ENCODE measurements around the gene FAM50B. TPM values are rescaled to one million over a fixed set of nuclear protein-coding genes. Genes with fewer than 3 reads are reported as not detected.
A peak's percentile ranks its signal among the peaks of the same experiment; 100 is the strongest.

Gene FAM50B
- total and polyA plus RNA-seq, 2 of the 13 experiments (the other 11 are each of a cell fraction or from before 2014, with no cell fraction given), result 0.05 TPM; not detected in 1

DNA sequence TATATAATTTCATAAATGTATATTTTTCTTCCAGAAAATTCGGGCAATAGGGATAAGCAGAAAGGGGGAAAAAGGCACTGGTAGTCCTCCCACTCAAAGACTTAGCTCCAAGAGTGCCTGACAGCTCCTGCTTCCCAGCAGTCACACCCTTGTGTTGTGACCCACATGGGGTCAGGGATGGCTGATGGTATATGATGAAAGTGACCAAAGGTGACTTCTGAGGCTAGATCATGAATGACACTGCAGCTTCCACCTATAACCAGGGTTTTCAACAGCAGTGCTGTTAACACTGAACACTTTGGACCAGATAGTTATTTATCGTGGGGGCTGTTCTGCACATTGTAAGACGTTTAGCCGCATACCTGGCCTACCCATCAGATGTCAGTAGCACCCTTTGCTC, 22.3 kb downstream of the FAM50B start (continued):
- no peak for TF ChIP-seq HIVEP1 (CRISPR knock-in tag; IDR thresholded peaks at IDR 0.05)
- no peak for TF ChIP-seq ZNF382 (CRISPR knock-in tag; IDR thresholded peaks at IDR 0.05; ENCODE audit: borderline replicate concordance)
- TF ChIP-seq ZNF713 (CRISPR knock-in tag; IDR thresholded peaks at IDR 0.05), result no peak
- no peak for TF ChIP-seq ZNF343 (CRISPR knock-in tag; IDR thresholded peaks at IDR 0.05)
- TF ChIP-seq SMAD1 (CRISPR knock-in tag; IDR thresholded peaks at IDR 0.05; ENCODE audit: borderline replicate concordance, low read depth), result no peak
- no peak for TF ChIP-seq MYNN (CRISPR knock-in tag; IDR thresholded peaks at IDR 0.05; ENCODE audit: low read depth)
- peak in 1 of 2 experiments; percentile 55; a peak in 2 of 4 replicates for TF ChIP-seq EP300 (IDR thresholded peaks at IDR 0.05; ENCODE audit: low read depth in 2 of 2, low read length in 2 of 2)
- no peak for TF ChIP-seq EP300 (CRISPR knock-in tag; IDR thresholded peaks at IDR 0.05; ENCODE audit: borderline replicate concordance)
- TF ChIP-seq ATAD3A (CRISPR knock-in tag; IDR thresholded peaks at IDR 0.05), result no peak
- TF ChIP-seq ZNF614 (CRISPR knock-in tag; IDR thresholded peaks at IDR 0.05; ENCODE audit: borderline replicate concordance), result no peak
- TF ChIP-seq EED (CRISPR knock-in tag; IDR thresholded peaks at IDR 0.05), result no peak
- no peak for TF ChIP-seq CHCHD3 (CRISPR knock-in tag; IDR thresholded peaks at IDR 0.05)
- TF ChIP-seq ZNF547 (CRISPR knock-in tag; IDR thresholded peaks at IDR 0.05), result no peak
- TF ChIP-seq THRA (CRISPR knock-in tag; IDR thresholded peaks at IDR 0.05; ENCODE audit: borderline replicate concordance), result peak; percentile 89; the same call in 1 of the 2 replicates
- peak; percentile 59; the same call in 1 of the 2 replicates for TF ChIP-seq FOXA3 (CRISPR knock-in tag; IDR thresholded peaks at IDR 0.05)
- TF ChIP-seq, protein P1, sequence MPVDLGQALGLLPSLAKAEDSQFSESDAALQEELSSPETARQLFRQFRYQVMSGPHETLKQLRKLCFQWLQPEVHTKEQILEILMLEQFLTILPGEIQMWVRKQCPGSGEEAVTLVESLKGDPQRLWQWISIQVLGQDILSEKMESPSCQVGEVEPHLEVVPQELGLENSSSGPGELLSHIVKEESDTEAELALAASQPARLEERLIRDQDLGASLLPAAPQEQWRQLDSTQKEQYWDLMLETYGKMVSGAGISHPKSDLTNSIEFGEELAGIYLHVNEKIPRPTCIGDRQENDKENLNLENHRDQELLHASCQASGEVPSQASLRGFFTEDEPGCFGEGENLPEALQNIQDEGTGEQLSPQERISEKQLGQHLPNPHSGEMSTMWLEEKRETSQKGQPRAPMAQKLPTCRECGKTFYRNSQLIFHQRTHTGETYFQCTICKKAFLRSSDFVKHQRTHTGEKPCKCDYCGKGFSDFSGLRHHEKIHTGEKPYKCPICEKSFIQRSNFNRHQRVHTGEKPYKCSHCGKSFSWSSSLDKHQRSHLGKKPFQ (CRISPR knock-in tag; IDR thresholded peaks at IDR 0.05; ENCODE audit: insufficient replicate concordance), result no peak
- peak; percentile 33; the same call in 1 of the 2 replicates for TF ChIP-seq GATAD1 (CRISPR knock-in tag; IDR thresholded peaks at IDR 0.05)
- TF ChIP-seq ZNF350 (CRISPR knock-in tag; IDR thresholded peaks at IDR 0.05; ENCODE audit: borderline replicate concordance, low read depth), result no peak
- no peak for TF ChIP-seq ZNF484 (CRISPR knock-in tag; IDR thresholded peaks at IDR 0.05; ENCODE audit: borderline replicate concordance, low read depth)
- TF ChIP-seq, protein P2, sequence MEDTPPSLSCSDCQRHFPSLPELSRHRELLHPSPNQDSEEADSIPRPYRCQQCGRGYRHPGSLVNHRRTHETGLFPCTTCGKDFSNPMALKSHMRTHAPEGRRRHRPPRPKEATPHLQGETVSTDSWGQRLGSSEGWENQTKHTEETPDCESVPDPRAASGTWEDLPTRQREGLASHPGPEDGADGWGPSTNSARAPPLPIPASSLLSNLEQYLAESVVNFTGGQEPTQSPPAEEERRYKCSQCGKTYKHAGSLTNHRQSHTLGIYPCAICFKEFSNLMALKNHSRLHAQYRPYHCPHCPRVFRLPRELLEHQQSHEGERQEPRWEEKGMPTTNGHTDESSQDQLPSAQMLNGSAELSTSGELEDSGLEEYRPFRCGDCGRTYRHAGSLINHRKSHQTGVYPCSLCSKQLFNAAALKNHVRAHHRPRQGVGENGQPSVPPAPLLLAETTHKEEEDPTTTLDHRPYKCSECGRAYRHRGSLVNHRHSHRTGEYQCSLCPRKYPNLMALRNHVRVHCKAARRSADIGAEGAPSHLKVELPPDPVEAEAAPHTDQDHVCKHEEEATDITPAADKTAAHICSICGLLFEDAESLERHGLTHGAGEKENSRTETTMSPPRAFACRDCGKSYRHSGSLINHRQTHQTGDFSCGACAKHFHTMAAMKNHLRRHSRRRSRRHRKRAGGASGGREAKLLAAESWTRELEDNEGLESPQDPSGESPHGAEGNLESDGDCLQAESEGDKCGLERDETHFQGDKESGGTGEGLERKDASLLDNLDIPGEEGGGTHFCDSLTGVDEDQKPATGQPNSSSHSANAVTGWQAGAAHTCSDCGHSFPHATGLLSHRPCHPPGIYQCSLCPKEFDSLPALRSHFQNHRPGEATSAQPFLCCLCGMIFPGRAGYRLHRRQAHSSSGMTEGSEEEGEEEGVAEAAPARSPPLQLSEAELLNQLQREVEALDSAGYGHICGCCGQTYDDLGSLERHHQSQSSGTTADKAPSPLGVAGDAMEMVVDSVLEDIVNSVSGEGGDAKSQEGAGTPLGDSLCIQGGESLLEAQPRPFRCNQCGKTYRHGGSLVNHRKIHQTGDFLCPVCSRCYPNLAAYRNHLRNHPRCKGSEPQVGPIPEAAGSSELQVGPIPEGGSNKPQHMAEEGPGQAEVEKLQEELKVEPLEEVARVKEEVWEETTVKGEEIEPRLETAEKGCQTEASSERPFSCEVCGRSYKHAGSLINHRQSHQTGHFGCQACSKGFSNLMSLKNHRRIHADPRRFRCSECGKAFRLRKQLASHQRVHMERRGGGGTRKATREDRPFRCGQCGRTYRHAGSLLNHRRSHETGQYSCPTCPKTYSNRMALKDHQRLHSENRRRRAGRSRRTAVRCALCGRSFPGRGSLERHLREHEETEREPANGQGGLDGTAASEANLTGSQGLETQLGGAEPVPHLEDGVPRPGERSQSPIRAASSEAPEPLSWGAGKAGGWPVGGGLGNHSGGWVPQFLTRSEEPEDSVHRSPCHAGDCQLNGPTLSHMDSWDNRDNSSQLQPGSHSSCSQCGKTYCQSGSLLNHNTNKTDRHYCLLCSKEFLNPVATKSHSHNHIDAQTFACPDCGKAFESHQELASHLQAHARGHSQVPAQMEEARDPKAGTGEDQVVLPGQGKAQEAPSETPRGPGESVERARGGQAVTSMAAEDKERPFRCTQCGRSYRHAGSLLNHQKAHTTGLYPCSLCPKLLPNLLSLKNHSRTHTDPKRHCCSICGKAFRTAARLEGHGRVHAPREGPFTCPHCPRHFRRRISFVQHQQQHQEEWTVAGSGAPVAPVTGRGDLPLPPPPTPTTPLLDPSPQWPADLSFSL (CRISPR knock-in tag; IDR thresholded peaks at IDR 0.05), result no peak
- no peak for TF ChIP-seq ZIK1 (CRISPR knock-in tag; IDR thresholded peaks at IDR 0.05; ENCODE audit: borderline replicate concordance, low read depth)
- TF ChIP-seq MIER2 (CRISPR knock-in tag; IDR thresholded peaks at IDR 0.05), result no peak
- TF ChIP-seq RNF2 (conservative IDR thresholded peaks at IDR 0.05; ENCODE audit: low read depth), result no peak

Measured in HepG2 (cell line).